Medulla oblongata (tissue), 1 donor: ENCODE data around the gene DLK2.
"Not testable (repeated sequence)": the region's sequence is repeated elsewhere in the genome, so short reads cannot be mapped to it uniquely, and the experiment has no call there.

Experiments used
- DNase-seq: peaks from one replicate; pipeline ENCODE4 v3.0.0-alpha.2; 2015; ENCODE audit errors: extremely low spot score

Gene DLK2, protein sequence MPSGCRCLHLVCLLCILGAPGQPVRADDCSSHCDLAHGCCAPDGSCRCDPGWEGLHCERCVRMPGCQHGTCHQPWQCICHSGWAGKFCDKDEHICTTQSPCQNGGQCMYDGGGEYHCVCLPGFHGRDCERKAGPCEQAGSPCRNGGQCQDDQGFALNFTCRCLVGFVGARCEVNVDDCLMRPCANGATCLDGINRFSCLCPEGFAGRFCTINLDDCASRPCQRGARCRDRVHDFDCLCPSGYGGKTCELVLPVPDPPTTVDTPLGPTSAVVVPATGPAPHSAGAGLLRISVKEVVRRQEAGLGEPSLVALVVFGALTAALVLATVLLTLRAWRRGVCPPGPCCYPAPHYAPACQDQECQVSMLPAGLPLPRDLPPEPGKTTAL

DNA sequence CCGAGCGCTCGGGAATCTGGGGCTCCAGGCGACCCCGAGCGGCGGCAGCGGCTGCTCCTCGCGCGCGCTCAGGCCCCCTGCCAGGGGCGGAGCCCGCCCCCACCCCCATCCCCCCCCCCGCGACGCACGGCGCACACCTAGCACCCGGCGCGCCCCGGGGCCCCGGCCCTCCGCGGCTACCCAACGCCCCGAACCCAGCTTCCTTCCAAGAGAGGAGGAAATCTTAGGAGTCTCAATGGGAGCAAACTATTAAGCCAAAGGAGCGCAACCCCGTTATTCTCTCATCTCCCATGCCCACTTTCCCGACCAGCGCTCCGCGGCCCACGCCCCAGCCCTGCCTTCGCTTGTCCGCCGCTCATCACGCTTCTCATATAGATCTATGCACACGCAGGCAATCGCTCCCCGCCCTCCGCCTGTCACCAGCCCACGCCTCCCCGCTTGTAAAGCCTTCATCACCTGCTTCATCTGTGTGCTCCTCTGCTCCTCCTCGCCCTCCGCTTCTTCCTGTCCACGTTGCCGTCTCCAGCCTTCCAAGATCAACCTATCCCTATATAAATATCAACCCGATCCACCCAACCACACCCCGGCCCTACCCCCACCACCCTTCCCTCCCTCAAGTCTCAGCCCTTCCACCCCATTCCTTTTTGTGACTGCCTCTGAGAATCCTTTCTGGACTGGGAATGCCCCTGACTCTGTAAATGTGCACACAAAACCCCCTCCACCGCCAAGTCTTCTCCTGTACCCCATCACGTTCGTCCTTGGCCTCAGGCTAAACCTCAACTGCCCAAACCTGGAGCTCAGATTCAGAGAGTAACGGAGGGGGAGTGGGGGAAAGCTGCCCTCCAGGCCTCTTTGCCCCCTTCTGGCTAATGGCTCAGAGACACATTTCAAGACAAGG lies at the start of gene DLK2:
DLK2 (minus strand) TSS at position 18 of the 898 bp plus-strand sequence. CDS start 723 bp downstream, outside the sequence.
- DNase-seq, result no peak

DNA sequence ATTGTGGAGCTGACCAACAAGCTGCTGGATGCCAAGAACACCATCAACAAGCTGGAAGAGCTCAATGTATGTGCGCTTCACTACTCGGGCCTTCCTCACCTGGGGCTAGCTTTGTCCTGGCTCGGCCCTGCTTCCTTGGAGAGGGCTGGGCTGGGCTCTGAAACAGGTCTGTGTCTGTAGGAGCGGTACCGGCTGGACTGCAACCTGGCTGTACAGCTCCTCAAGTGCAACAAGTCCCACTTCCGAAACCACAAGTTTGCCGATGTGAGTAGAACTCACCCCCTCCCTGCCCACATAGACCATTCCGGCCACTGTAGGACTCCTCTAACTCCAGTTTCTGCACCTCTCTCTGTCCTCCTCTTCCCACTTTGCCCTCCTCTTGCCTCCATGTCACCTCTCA lies 48.1 kb upstream of the DLK2 start:
- DNase-seq, result no peak

DNA sequence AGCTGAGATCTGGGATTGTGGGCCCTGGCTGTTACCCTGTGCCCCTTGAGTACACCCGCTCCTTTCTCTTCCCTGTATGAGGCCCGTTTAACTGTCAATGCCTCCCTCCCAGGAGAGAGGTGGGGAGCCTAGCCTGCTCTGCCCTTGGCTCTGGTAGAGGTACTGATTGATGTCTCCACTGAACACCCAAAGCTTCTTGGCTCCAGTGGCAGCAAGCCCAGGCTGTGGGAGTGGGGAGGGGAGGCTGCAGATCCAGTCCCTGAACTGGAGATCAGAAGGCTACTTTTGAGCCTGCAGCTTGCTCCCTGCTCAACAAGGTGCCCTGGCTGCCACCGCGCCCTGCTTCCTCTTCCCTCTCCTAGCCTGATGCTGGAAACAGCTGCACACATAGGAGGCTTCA lies 47.3 kb upstream of the DLK2 start:
- peak; percentile 56 for DNase-seq

DNA sequence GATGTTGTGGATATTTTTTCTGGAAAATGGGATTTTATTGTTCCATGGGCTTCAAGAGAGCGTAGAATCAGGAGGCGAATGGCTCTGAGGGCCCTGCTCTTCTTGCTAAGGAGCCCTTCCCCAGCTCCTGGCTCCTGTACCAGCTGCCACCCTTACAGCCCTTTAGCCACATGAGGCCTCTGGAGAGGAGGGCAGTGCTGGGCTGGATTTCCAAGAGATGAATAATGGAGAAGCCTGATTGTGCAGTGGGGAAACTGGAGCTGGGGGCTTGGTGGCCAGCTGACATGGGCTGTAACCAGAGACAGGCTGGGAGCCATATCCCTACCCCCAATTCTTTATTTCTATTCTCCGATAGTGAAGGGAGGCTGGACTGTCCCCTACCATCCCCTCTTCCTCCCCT lies 45.6 kb upstream of the DLK2 start:
- no peak for DNase-seq

DNA sequence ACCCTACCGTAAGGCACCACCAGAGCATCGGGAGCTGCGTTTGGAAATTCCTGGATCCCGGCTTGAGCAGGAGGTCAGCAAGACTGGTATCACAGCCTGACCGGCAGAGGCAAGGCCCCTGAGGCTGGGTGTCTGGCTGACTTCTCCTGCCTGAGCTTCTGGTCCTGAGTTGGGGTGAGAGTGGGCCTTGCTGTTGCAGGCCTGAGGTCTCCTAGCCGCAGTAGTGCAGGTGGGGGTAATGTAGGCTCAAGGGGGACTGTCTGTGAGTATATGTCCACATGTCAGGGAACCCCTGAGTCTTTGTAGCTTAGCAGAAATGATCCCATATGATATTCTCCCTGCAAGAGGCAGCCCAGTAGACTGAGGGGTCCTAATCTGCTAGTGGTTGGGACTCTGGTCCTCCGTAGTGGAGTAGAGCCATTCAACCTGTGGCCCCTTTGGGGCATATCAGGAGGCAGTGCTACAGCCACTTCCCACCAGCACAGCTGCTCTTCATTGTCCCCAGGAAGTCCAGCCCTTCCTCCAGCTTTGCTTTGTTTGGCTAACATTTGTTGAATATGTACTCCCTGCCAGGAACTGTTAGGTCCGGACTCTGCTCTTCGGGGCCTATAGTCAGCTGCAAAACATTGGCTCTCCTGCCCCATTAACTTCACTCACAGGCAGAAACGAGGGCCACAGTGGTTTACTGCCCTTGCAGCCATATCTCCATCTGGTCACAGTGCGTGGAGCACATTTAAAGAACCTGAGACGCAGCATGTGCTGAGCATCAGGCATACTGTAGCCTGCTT lies 43.9 kb upstream of the DLK2 start:
- no peak for DNase-seq

DNA sequence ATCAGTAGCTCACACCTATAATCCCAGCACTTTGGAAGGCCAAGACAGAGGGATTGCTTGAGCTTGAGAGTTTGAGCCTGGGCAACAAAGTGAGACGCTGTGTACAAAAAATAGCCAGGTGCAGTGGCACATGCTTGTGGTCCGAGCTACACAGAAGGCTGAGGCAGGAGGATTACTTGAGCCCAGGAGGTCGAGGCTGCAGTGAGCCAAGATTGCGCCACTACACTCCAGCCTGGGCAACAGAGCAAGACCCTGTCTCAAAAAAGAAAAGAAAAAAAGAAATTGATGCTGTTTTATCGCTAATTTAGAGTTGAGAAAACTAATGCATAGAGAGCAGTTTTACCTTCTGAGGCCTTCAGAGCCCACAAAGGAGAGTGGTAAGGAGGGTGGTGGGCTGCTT lies 42.9 kb upstream of the DLK2 start:
- not testable (repeated sequence) for DNase-seq

DNA sequence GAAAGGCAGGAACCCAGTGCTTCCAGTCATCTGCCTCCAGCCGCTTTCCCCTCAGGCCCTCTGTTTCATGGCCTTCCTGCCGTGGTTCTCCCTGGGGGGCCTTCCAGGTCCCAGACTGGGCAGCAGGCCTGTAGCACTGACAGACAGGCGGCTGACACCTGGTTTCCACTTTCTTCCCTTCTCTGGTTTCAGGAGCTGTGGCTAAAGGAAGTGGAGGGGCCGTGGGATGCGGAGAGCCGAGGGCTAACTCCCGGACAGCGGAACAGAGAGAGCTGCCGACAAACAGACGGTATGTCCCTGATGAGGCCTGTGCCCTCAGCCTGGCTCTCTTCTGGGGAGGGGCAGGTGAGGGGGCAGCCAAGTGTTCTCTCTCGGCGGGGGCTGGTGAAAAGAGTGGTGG lies 42.3 kb upstream of the DLK2 start:
- no peak for DNase-seq

DNA sequence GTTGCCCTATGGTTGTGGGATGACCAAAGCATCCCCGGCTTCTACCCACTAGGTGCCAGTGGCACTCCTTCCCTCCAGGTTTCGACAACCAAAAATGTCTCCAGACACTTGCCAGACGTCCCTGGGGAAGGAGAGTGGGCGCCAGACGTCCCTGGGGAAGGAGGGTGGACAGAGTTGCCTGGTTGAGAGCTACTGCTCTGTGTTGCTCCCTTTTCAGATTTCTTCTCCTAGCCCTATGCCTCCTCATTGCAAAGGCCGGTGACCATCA lies 41.7 kb upstream of the DLK2 start:
- no peak for DNase-seq

DNA sequence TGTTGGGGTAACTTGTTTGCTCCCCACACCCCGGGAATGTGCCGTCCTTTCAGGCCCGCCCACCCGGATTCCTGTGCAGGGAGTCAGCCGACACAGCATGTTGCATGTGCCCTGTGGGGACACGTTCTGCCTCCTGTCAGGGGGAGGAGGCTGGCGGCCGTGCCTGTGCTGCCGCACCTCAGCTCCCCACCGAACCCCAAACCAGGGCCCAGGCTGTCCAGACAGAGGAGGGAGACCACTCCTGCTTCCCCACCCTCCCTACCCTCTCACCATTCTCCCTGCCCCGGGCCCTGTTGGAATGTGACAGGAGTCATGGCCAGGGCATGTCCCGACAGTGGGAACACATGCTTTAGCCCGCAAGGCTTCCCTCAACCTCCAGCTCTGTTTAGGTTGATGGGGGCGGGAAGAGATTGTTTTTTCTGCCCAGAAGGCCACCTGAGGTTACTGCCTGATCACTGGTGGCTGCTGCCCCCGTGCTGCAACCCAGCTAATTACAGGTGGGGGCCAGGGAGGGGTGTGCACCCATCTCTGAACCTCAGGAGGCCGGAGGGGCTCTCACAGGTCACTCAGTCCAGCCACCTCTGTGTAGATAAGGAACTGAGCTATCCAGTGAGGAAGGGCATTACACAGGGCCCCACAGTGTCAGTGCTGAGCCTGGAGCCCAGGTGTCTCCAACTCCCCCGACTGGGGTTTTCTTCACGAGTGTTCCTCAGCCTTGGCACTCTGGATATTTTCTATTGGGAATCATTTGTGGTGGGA lies 41.2 kb upstream of the DLK2 start:
- peak; percentile 36 for DNase-seq

DNA sequence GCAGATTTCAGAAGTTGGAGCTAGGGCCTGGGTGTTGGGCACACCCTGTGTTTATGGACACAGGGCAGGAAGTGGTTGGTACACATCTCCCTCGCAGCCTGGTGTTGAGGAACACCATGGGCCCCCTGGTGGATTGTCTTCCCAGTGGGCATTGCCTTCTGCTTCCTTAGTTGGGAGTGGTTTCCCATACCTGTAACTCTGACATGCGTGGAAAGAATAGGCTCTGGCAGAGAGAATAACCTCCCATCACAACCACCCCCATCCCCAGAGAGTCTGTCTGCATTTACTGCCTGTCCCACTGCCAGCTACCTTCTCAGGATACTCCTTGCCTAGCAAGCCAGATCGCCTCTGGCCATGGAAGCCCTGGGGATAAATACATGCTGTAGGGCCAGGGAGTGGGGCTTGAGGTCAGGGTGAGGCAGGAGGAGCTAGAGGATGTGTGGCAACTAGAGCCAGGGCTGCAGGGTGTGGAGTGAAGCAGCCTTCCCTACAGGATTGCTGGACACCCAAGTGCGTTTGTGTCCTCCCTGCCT lies 40.1 kb upstream of the DLK2 start:
- DNase-seq, result no peak

DNA sequence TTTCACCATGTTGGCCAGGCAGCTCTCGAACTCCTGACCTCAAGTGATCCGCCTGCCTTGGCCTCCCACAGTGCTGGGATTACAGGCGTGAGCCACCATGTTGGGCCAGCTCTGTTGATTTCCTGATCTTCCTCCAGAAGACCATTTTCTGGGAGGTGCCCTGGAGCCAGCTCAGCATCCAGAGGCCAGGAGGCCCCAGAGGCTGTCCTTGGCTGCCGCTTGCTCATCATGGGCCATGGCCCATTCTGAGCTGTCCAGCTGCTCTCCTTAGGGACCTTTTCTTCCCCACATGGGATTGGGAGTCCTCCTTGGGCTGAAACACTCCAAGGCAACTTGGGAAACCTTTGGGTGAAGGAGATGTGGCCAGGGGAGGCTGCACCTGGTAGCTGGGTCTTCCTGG lies 39.4 kb upstream of the DLK2 start:
- DNase-seq, result no peak

DNA sequence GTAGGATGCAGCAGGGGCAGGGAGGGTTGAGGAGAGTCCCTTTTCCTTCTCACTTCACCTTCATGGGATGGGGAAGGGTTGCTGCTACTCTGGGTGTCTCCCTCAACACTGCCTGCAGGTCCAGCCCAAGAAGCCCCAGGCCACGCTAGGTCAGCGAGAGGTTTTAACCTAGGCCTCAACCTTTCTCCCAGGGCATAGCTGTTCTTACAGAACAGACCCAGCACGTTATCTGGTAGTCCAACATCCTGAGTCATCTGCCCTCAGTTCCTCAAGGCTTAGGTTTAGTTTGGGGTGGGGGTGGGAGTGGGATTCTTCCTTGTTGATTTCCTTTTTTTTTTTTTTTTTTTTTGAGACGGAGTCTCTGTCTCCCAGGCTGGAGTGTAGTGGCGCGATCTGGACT lies 39.0 kb upstream of the DLK2 start:
- no peak for DNase-seq

DNA sequence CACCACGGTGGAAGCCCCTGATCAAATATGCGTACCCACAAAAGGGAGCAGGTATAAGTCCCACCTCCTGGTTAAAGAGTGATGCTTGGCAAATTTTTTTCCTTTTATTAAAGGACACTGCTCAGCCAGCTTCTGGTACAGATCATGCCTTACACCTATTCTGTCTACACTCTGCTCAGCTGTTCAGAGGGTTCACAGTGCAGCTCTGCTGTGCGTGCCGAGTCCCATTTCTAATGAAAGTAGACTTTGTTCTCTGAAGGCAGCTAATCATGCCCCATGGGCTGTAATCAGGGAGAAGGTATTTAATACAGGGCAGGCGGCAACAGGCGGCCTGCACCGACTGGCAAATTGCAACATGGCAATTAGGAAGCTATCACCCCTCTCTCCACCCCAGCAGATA lies 38.5 kb upstream of the DLK2 start:
- DNase-seq, result peak; percentile 62

DNA sequence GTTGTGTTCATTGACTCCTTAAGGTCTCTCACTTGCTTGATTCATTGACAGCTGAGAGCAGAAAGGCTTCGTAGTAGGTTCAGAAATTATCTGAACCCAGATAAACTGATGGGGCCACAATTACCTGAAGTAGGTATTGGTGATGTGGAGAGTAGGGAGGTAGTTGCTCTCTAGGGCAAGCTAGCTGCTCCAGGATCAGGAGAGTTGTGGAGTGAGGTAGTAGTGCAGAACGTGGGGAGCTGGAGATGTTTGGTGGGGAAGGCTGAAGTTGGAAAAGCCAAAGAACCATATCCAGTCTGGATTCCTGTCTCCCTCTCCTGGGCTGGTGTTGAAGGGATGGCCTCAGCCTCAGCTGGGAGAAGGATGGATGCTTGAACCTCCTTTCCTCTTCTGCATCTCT lies 37.9 kb upstream of the DLK2 start:
- no peak for DNase-seq

DNA sequence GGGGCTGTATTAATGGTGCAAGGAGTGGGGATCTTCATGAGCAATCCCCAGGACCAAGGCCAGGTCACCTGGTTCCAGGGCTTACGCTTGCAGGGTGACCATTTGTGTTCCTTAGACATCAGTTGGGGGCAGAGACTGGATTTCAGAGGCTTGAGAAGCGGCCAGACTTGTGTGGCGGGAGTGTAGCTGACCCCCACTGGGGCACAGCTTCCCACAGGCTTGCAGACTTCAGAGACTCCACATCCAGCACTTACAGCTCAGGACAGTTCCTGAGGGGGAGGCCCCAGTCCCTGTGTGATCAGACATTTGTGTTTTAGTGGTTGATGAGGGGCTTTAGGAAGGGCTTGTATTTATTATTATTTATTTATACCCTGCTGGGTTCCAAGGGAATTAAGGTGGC lies 37.3 kb upstream of the DLK2 start:
- DNase-seq, result no peak

DNA sequence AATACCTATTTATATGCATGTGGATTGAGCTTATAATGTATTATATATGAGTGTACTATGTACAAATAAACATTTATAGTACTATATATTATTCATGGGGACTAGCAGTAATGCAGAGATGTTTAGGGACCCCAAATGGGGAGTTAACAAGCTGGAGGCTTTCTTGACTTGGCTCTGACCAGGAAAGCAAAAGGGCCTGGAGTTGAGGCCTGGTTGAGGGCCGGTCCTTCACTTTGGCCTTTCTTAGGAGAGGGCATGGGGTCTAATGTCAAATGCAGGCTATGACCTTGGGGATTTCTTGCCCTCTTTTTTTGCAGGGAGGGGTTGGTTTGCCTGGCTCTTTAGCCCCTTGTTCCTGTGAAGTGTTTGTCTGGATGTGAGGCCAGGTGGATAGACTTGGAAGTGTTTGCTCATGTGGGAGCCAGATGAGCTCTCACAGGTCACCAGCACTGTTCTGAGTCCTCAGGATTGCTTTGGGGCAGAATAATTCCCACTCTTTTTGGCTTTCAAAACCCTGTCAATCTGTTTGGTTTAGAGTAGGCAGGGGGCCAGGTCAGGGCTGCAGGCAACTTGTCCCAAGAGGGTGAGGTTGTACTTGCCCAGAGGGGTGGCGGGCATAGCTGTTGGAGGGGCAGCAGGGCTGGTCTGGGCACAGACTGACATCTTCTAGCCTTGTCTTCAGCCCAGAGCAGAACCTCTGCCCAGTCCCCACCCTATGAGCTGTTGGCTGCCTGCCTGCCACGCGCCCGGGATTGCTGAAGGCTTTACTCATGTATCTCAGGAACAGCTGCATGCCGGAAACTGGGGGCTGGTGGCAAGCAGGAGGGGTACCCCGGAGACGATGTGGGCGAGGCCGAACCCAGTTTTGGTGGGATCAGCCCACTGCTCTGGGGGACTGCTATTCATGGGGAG lies 36.7 kb upstream of the DLK2 start:
- peak; percentile 94 for DNase-seq

DNA sequence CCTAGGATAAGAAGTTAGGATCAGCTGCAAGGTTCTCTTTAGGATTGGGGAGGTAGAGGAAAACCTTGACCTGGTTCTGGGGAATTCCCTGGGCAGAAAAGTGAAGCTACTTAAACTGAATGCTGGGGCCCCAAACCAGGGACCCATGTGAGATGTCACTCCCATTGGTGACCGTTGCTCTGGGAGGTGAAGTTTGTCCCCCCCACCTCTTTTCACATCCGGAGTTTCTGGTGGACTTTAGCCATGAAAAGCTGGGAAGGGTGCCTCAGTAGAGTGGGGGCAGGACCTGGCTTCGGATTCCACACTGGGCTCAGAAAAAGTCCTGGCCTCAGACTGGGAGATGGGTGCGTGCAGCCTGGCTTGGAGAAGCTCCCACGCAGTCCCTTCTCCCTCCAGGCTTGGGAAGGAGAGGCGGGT lies 35.2 kb upstream of the DLK2 start:
- peak; percentile 46 for DNase-seq

DNA sequence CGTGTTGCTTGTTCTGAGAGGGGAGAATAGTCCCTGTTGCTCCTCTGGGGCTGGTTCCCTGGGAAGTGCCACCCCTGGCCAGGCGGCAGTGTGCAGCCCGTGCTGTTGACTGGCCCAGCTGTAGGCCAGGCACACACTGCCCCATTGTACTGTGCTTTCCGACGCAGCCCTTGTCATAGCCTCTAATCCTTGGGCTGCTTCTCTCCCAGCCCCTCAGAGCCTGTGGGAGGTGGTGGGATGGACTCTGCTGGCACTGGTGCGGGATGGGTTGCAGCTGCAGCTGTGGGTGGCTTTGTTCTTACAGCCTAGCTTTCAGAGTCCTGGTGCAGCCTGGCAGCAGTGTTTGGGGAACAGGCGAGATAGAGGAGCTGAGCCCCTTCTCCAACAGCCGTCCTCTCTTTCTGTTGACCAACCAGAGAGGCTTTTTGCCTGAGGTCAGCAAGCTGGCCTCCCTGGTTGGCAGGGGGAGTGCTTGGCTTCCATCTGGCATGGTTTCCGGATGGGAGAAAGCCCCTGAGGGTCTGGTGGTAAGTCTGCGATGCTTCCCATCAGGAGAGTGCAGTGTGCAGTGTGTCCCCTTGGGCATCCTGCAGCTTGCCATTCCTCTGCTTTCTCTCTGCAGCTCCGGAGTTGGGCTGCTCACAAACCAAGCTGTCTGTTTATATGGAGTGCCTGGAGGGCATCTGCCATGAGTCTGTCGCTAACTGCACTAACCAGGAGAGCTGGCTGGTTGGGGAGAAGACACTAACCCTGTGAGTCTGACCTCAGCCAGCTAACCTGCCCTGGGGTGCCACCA lies 34.1 kb upstream of the DLK2 start:
- peak; percentile 96 for DNase-seq

DNA sequence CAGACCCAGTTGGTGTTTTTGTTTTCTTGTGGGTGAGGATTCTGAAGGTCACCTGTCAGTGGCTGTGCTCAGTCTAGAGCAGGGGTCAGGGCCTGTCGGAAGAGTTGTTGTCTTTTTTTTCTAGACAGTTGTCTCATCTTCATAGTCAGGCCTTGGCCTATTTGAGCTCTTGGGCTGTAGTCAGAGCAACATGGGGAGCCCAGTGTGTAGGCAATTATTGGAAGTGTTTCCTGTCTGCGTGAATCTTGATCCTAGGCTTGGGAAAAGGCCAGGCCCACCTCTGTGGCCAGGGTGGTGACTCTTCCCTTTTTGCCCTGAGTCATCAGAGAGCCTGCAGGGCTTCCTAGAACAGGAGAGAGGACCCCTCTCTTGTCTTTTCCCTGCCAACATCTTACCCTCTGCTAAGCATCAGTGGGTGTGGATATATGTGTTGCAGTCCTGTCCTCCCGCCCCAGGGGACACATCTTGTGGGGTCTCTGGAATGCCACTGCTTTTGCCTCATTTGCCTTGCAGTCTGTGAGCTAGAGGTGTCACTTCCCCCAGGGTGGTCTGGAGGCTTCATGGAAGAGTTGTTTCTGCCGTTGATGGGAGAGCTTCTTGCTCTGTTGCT lies 33.4 kb upstream of the DLK2 start:
- no peak for DNase-seq
